Measurements from ENCODE around the gene FAM170B.

The FAM170B gene

DNA sequence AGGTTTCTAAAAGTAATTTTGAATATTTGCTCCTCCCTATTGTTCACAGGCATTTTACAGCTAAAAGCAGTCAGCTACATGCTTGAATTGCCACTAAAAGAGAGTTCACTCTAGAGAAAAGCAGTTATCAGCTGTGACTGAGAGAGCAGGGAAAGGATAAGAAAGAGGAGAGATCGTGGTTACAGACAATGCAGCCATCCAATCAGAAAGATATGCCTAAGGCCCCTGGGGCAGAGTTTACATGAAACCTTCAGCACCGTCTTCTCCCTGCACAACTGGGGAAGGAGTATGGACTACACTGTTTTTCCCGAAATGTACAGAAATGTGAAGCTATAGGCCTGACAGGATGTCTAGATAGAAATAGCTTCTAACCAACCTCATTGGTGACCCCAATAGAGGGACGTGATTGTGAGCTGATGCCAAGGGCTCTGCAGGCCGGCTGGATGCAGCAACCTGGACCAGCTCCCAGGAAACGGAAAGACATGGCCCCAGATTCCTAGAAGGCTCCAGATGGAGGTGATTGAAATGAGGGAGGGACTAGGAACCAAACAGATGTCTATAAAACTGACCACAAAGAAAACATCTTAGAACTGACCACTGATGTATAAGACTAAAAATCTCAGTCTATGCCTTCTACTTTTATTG lies 15.3 kb downstream of the FAM170B start:
- DNase-seq, result no peak

DNA sequence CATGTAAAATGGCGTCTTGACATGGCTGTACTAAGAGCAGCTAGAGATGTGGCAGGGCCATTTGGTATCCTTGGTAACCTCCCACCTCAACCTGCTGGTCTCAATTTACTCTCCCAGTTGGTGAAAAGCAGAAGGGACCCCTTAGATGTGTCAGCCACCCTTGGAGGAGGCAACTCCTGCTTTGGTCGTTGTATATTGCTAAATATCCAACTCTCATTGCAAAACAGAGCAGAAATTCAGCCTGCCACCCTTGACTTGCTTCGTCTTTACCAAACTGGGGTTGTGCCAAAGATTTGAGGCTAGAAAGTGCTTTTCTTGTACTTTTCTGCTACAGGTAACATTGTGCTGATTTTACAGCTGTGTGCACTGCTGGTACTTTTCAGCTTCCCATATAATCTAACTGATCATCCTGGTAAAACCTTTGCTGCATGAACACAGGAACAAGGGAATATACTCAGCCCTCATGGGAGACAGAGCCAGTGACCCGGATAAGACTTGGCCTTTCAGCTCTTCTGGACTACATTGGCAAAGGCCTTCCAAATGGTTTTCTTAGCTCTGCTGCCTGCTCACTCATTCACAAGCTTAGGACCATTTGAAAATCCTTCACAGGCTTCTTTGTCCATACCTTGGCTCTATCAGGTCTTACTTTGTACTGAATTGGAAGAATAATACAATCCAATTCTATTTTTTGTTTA lies 16.3 kb downstream of the FAM170B start:
- DNase-seq, result no peak

DNA sequence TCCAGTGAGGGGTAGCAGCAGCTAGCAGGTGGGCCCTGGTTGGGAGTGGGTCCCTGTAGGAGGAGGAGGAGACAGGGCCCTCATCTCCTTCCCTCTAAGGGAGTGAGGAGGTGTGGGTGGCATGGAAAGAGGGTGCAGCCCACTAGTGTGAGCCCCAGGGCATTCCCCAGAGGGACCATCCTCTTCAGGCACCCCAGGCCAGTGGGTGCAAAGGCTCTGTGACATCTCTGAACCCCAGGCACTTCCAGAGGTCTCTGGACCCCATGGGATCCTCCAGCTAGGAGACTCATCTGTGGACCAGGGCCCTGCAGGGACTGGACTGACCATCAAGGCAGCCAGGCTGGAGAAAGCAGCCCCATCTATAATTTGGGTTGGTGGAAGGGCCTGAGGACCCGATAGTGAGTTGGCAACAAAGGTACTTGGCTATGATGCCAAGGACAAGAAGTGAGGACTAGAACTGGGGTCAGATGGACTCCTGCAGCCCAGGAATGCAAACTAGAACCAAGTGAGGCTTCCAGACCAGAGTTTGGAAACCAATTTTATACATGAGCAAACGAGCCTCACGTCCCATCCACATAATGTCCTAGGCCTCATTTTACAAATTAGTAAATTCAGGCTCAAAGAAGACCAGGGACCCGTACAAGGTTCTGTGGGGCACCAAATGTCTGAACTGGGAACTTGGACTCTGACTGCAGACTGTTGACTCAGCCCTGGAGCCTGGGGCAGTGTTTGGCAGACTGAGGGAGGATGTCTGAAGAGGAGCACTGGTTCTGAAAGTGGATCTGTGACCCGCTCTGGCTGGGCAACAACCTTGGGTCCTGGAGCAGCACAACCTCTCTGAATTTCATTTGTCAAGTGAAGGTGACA lies 17.1 kb downstream of the FAM170B start:
- DNase-seq, result no peak

DNA sequence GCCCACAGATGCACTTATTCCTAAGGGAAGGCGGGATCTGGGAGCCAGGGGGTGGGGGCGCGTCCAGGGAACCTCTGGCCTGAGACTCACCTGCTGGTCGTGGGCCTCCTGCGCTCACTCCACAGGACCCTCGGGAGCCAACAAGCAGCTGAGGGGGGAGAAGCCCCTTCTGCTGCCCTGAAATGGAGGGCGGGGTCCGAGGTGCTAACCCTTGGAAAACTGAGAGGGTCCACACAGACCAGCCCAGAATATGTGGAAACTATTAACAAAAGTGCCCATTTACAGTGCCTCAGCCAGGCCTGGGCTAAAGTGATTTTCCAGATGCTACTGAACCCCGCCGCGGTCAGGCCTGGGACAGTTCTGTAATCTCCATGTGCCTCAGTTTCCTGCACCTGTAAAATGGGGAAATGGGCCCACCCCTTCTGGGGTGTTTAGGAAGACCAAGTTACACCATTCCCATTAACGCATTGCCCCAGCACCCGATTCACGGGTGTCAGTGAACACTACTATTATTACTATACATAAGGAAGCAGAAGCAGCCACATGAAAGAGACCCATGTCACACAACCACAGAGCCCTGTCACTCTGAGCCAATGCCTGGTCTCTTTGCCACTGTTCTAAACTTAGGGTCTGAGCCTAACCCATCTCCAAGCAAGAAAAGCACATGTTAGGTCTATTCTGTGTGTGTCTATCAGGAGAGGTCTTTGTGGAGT lies 17.9 kb downstream of the FAM170B start:
- DNase-seq, result no peak

DNA sequence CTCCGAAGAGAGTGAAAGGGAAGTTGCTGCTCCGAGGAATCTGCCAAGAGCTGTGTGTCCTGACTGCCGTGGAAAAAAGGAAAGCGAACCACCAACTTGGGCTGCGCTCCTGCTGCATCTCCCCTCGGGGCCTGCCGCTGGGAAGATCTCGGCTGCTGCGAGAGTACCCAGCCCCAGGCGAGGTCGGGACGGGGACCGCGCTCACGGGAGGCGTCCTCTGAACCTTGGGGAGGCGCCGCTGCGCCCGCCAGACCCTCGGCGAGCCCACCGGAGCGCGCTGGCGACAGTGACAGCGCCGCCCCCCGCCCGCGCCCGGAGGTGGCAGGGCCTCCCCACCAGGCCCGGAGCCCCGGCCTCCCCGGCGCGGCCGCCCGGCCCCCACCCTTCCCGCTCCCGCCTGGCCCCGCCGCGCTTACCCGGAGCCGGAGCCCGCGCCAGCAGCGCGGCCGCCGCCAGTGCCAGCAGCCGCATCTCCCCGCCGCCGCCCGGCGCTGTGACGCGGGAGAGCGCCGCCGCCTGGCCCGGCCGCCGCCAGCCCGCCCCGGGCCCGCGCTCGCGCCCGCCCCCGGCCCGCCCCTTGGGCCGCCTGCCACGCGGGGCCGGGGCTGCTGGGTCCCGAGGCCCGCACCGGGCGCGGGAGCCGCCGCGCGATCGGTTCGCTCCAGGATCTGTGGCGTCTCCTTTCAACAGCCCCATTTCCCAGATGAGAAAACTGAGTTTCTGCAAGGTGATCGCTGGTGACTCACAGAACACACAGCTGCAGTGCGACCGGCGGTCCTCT lies 18.6 kb downstream of the FAM170B start, which contains the start of gene VSTM4:
Gene VSTM4, minus strand, starts transcription at position 508 of the 781 bp plus-strand sequence. Its CDS starts 37 bp downstream, at position 471.
- no peak for DNase-seq

DNA sequence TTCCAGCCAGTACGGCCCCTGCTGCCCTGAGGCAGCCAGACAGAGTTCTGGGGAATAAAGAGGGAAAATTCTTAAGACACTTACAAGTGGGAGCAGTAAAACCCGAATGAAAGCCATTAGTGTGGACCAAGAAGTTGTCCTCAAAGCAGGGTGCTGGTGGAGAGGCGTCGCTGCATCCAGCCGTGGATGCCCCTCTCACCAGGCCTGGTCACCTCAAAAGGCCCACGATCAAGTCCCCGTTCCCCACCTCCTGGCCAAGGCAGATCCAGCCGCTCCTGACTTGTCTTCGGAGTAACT lies 19.2 kb downstream of the FAM170B start:
- DNase-seq, result no peak

DNA sequence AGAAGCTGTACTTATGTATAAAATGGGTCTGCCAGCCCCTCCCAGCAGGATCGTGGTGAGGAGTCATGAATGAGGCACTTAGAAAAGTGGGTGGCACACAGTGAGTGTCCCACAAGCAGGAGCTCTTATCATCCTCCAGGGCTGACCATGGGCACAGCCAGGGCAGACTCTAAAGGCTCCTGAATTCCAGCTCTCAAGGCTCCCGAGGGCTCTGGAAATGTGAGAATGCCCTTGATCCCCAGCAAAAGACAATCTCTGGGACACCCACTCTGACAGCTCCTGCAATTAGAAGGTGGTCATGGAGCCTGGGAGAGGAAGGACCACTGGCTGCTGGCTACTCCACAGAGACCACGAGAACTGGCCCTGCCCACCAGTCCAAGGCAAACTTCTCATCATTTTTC lies 20.1 kb downstream of the FAM170B start:
- no peak for DNase-seq

DNA sequence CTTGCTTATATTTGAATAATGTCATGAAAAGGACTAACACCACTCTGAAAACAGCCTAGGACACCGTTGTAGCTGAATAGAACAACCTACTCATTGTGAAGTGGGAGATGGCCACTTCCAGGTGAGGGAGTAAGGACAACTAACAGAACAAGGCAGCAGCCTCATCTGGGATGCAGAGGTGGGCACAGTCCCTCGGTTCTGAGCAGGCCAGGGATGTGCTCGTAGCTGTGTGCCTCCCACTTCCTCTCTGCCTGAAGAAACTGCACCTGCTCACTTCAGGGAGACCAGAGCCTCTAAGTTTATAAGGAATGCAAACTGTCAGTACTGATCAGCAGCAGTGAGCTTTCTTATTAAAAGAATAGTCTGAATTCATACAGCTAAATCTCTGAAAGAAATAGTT lies 21.0 kb downstream of the FAM170B start:
- DNase-seq, result no peak

DNA sequence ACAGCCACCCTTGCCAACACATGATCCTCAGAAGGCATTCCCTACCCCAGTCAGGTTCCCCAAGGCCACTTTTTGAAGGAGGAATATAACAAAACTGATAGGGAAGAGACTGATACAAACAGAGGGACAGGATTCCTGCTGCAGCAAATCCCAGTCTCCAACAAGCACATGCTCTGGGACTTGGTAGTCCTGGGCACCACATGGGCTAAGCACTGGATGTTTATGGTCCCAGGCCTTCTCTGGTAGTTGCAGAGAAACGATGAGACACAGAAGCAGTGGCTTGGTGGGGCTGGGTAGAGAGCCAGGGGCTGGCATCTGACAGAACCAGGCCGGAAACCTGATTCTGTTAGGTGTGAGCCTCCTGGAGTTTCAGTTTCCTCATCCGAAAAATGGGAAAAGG lies 21.7 kb downstream of the FAM170B start:
- DNase-seq, result no peak

DNA sequence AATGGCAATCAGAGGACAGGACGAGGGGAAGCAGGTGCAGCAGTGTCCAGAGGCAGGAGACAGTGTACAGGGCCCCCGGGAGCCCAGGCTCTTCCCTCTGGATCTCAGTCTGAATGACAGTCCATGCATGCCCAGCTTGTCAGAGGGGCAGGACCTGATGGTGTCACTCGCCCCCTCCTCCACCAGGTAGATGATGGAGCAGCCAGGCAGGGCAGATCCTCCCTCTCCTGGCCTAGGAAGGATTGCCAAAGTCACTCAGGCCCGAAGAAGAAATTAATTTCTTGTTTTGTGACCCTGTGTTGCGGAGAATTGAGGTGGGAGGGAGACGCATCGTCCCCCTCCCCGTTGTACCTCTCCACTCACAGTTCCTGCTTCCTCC lies 22.5 kb downstream of the FAM170B start:
- DNase-seq, result no peak

DNA sequence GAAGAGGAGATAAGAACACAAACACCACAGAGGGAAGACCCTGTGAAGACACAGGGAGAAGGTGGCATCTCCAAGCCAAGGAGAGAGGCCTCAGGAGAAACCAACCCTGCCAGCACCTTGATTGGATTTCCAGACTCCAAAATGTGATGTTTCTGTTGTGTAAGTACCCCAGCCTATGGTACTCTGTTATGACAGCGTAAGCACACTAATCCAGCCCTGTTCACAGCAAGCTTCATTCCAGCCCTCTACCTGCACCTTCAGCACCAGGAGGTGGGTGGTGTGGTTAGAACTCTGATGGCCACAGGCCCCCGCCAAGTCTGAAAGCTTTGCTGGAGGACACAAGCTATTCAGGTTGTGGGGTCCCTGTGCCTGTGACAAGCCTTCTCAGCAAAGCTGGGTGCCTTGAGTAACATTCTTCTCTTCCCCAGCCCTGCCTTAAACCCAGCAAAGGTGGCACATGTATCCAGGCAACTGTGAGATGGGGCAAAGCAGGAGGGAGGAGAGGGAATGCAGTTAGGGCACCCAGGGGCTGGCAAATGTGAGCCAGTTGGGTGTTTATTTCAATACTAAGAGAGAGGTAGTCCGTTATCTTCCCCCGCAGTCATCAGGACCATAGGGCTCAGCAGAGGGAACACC lies 23.0 kb downstream of the FAM170B start:
- DNase-seq, result no peak

DNA sequence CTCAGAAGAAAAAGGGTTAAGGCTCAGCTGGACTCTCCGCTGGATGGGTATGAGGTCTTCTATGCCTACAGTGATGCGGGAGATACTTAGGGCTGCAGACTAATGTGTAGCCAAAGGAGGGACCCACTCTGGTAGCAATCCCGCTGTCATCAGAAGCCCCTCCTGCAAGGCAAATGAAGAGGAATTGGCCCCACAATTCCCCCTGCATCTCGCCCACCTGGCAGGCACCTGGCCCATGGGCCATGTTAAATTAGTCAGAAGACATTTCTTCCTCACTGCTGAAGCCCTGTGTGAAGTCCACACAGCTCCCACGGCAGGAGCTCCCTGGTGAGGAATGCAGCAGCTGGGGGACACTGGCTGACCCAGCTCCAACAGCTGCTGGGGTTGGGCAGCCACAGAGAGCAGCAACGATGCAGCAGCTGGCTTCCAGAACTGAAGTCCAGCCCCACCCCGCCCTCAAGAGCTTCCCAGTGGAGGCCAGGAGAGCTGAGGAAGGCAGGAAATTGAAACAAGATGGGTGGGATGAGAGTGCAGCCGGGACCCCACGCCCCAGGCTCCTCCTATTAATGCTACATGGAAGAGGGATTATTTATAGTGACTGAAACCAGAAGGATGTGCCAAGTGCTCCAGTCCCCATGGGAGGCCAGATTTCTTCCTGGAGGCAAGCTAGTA lies 24.0 kb downstream of the FAM170B start:
- no peak for DNase-seq

DNA sequence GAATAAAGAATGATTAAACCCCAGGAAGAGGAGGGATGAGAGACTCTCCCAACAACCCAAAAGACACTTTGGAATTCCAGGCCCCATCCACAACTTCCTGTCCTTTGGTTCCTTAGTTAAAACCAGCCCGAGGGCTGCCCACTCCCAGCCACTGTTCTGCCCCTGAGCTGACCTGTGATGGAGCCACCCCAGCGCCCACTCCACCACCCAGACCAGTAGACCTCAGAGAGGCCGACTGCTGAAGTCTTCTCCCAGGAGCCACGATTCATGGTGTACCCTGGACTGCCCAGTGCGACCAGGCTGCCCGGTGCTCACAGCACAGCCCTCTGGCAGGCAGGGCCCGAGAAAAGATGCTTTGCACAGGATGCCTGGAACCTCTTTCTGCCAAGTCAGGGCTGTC lies 25.2 kb downstream of the FAM170B start:
- no peak for DNase-seq

DNA sequence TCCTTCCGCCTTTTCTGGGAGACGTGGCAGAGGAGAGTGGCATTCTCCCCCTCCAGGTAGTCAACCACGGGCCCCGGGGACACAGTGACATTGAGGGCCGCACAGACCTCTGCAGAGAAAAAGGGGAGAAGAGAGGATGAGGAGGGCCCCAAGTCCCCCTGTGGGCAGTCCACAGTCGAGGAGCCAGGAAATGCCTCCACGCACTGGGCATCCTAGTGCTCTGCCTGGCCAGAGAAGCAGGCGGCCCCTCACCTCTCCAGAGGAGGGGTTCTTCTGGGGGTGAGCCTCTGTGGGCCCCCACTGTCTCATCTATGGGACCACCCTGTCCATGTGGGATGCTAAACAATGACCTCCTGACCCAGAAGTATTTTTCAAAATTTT lies 25.9 kb downstream of the FAM170B start:
- DNase-seq, result no peak

DNA sequence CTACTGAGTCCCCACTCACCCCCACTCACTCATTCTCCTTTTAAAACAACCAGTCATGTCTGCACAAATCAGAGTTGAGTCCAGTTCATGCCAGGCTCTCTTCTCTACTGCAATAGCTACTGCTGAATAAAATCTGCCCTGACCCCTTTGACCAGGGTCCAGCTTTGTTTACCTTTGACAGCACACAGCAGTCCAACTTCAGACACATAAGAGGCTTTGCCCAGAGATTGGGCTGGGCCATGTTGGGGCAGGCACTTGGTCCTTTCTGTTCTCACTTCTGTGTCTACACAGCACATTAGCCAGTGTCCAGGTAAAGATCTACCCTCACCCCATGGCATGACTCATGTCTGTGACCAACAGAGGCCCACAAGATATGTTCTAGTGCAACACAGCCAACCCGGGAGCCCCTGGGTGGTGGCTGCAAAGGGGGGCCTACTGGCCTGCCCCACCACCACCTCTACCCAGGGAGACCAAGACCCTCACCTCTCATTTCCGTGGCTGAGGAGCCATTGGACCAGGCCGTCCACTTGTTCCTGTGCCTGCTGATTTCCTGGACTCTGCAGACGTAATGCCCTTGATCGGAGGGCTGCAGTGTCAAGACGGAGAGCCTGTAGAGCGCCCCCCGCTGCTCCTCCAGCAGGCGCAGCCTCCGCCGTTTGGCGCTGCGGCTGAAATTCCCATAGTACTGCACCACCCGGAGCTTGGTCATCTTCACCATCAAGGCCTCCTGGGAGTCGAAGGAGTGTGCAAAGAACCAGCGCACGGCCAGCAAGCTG lies 26.5 kb downstream of the FAM170B start:
- no peak for DNase-seq

DNA sequence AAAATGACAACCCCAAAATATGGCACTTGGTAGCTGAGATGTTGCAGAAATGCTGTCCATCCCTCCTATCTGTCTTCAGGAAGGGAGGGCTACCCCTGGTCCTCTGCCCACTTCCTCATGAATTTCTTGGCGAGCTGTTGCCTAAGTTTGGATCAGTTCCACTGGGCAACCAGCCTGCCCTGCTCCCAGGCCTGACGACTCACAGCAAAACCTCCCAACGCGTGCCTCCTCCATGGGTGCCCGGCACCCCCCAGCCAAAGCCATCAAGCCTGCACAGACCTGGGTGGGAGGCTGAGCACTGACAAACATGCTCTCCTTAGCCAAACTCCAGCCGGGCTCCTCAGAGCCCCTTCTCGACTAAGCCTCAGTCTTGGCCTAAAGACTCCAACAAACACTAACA lies 27.4 kb downstream of the FAM170B start:
- no peak for DNase-seq

DNA sequence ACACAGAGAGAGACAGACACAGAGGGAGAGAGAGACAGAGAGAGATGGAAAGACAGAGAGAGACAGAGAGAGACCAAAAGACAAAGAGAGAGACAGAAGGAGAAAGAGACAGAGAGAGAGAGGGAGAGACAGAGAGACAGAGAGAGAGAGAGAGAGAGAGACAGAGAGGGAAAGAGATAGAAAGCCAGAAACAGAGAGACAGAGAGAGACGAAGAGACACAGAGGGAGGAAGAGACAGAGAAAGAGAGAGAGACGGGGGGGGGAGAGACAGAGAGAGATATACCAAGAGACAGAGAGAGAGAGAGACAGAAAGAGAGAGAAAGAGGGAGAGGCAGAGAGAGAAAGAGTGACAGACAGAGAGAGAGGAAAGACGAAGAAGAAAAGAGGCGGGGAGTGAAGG lies 28.7 kb downstream of the FAM170B start:
- no peak for DNase-seq

DNA sequence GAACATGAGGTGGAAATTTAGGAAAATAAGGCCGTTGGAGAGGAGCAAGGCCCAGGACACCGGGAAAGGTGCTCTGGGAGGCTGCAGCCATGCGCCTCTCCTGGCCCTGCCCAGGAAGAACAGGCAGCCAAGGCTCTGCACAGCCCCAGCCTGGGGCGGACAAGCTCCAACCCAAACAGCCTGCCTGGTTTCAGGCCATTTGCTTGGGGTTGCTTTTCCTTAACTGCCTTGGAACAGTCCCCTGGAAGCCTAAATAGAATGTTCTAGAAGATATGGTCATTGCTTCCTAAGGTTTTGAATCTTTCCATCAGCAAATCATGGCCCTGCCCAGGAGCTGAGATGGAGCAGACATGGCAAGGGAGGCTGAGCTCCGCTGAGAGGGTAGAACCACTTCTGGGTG lies 29.5 kb downstream of the FAM170B start:
- no peak for DNase-seq

DNA sequence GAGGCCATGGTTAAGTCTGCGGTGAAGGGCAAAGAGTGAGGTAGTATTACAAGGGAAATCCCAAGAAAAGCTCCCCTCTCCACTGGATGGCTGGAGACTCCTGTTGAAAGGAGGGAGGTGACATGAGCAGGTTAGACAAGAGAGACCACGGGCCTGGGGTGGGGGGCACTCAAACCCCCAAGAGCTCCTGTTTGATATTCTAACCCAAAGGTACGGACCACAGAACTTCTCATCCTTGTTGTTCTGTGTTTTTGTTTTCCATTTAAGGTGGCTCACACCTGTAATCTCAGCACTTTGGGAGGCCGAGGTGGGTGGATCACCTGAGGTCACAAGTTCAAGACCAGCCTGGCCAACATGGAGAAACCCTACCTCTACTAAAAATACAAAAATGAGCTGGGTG lies 30.1 kb downstream of the FAM170B start:
- no peak for DNase-seq

DNA sequence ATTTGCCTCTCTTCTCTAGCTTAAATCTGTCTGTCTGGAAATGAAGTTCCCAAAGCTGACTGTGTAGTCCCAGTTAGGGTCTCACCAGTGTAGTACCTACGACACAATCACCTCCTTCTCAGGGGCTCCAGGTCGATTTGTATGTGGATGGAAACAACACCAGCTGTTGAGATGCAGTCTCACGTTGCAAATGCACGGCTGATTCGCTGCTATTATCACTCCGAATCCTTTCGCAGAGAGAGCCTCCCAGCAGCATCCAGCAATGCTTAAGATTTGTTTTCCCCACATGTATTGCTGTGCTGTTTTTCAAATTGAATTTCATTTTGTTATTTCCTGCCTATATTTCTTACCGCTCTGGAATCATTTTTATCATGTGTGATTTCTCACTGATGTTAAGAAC lies 34.8 kb downstream of the FAM170B start:
- no peak for DNase-seq

All from NCI-H187 (cell line).